Endothelial cell of umbilical vein (primary cell): ENCODE results near the gene CGNL1.

ENCODE experiments used
- CTCF ChIP-seq, 2 donors: IDR thresholded peaks; 1 replicate in 1 of 2; 2 replicates in 1 of 2; pipeline ENCODE4 v1.5.1; 2011; ENCODE audit warnings: low read length in 2 of 2, mild to moderate bottlenecking in 2 of 2, moderate library complexity in 2 of 2, control low read depth in 1 of 2, inconsistent platforms in 1 of 2, low read depth in 1 of 2; ENCODE audit not compliant: insufficient read depth in 1 of 2; ENCODE audit errors: extremely low read depth in 1 of 2
- FOS ChIP-seq: IDR thresholded peaks from 2 replicates; pipeline ENCODE4 v1.6.1; 2011; ENCODE audit warnings: mild to moderate bottlenecking, low read length, moderate library complexity, borderline replicate concordance; ENCODE audit not compliant: insufficient read depth
- MYC ChIP-seq: IDR thresholded peaks from one replicate; pipeline ENCODE4 v1.6.1; 2011; ENCODE audit warnings: mild to moderate bottlenecking, low read depth, low read length

- no peak for TF ChIP-seq MYC
- TF ChIP-seq CTCF (IDR thresholded peaks at IDR 0.05; ENCODE audit: extremely low read depth in 1 of 2, insufficient read depth in 1 of 2, low read depth in 1 of 2, low read length in 2 of 2): no peak
- no peak for TF ChIP-seq FOS
Measured at GRCh38 chr15:57496594-57496945, 120.3 kb downstream of the CGNL1 start.
